ENCODE results near the gene NPIPB8.
"Not testable (repeated sequence)": the region's sequence is repeated elsewhere in the genome, so short reads cannot be mapped to it uniquely, and the experiment has no call there.

NPIPB8 gene

GRCh38 chr16:28637765-28638164 lies at the start of gene NPIPB8:
NPIPB8 (plus strand) TSS chr16:28638065; CDS start chr16:28638361, 296 bp downstream.
- H3K27ac ChIP-seq (ENCODE audit: low read depth, low read length); H2AFZ ChIP-seq (ENCODE audit: low read length, unreplicated experiment); H3K4me3 ChIP-seq (ENCODE audit: low read depth, low read length); H3K79me2 ChIP-seq (ENCODE audit: control insufficient read depth, insufficient read depth, low read length, unreplicated experiment); H3K27me3 ChIP-seq (ENCODE audit: insufficient read depth, low read length); H3K36me3 ChIP-seq (ENCODE audit: insufficient read depth, low read length): not testable (repeated sequence)
- H3K4me1 ChIP-seq (ENCODE audit: control insufficient read depth, insufficient read depth, low read length, unreplicated experiment): peaks cover 10% of the 10 kb centered on the region

DNA sequence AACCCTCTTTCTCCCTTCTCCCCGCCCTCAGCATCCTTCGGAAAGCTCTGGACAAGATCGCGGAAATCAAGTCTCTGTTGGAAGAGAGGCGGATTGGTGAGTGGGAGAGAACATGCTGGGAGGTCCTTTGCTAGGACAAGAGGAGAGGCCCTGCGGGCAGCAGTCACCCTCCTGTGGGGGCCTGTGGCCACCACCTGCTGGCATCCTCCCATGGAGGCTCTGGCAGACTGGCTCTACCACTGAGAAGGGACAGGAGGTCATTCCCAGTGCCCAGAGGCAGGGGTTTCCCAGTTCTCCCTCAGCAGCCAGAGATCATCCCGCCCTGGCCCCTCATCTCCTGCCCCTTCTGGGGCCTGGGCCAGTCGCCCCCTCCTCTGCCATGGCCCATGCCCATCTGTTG lies 48.8 kb upstream of the NPIPB8 start:
- Histone ChIP-seq H3K4me1 (ENCODE audit: control insufficient read depth, insufficient read depth, low read length, unreplicated experiment) (no peaks in the 10 kb centered on the region), H3K79me2 (ENCODE audit: control insufficient read depth, insufficient read depth, low read length, unreplicated experiment) (no peaks in the 10 kb centered on the region), H3K27ac (ENCODE audit: low read depth, low read length) (no peak overlapping the region), H2AFZ (ENCODE audit: low read length, unreplicated experiment) (no peak overlapping the region), H3K36me3 (ENCODE audit: insufficient read depth, low read length) (no peaks in the 10 kb centered on the region), H3K27me3 (ENCODE audit: insufficient read depth, low read length) (no peaks in the 10 kb centered on the region), H3K4me3 (ENCODE audit: low read depth, low read length) (no peak overlapping the region)

DNA sequence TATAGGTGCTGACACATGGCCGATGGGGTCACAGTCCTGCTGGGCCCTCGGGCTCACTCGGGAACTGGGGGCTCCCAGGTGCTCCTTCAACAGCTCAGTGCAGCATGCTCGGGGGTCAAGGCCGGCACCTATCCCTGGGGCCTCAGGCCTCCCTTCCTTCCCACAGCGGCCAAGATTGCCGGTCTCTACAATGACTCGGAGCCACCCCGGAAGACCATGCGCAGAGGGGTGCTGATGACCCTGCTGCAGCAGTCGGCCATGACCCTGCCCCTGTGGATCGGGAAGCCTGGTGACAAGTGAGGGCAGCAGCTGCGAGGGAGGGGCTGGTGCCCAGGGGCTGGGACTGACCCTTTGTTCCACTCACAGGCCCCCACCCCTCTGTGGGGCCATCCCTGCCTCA lies 47.9 kb upstream of the NPIPB8 start:
- Histone ChIP-seq H3K27me3 (ENCODE audit: insufficient read depth, low read length) (no peaks in the 10 kb centered on the region), H2AFZ (ENCODE audit: low read length, unreplicated experiment) (no peak overlapping the region), H3K36me3 (ENCODE audit: insufficient read depth, low read length) (no peaks in the 10 kb centered on the region)

GRCh38 chr16:28590384-28591340 lies 47.2 kb upstream of the NPIPB8 start:
- no peaks in the 10 kb centered on the region for H3K27me3 ChIP-seq (ENCODE audit: insufficient read depth, low read length)
- H3K4me1 ChIP-seq (ENCODE audit: control insufficient read depth, insufficient read depth, low read length, unreplicated experiment): no peaks in the 10 kb centered on the region
- no peak overlapping the region for H2AFZ ChIP-seq (ENCODE audit: low read length, unreplicated experiment)
- H3K36me3 ChIP-seq (ENCODE audit: insufficient read depth, low read length): no peaks in the 10 kb centered on the region
- no peaks in the 10 kb centered on the region for H3K79me2 ChIP-seq (ENCODE audit: control insufficient read depth, insufficient read depth, low read length, unreplicated experiment)
- H3K4me3 ChIP-seq (ENCODE audit: low read depth, low read length): no peak overlapping the region
- no peak overlapping the region for H3K27ac ChIP-seq (ENCODE audit: low read depth, low read length)

More for the DNA sequence above, 47.9 kb upstream of the NPIPB8 start:
- no peak overlapping the region for H3K27ac ChIP-seq (ENCODE audit: low read depth, low read length)
- no peaks in the 10 kb centered on the region for H3K4me1 ChIP-seq (ENCODE audit: control insufficient read depth, insufficient read depth, low read length, unreplicated experiment)
- H3K4me3 ChIP-seq (ENCODE audit: low read depth, low read length): no peak overlapping the region
- H3K79me2 ChIP-seq (ENCODE audit: control insufficient read depth, insufficient read depth, low read length, unreplicated experiment): no peaks in the 10 kb centered on the region

DNA sequence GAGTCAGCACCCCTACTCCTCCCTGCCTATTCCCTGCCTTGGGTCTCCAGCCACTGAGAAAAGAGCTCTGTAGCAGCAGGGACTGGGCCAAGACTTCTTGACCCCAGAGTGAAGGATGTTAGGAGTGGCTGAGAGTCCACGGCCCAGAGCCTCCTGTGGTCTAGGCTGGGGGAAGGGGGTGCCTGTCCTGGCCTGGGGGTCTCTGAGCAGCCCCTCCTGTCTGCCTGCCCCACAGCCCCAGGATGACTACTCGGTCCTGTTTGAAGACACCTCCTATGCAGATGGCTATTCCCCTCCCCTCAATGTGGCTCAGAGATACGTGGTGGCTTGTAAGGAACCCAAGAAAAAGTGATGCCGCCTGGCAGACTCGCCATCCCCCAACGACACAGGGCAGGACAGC lies 46.5 kb upstream of the NPIPB8 start:
- Histone ChIP-seq H3K79me2 (ENCODE audit: control insufficient read depth, insufficient read depth, low read length, unreplicated experiment) (no peaks in the 10 kb centered on the region), H3K27me3 (ENCODE audit: insufficient read depth, low read length) (no peaks in the 10 kb centered on the region), H3K4me3 (ENCODE audit: low read depth, low read length) (no peak overlapping the region), H3K36me3 (ENCODE audit: insufficient read depth, low read length) (no peaks in the 10 kb centered on the region), H3K4me1 (ENCODE audit: control insufficient read depth, insufficient read depth, low read length, unreplicated experiment) (no peaks in the 10 kb centered on the region), H2AFZ (ENCODE audit: low read length, unreplicated experiment) (no peak overlapping the region), H3K27ac (ENCODE audit: low read depth, low read length) (no peak overlapping the region)

- Histone ChIP-seq H3K4me1 (ENCODE audit: control insufficient read depth, insufficient read depth, low read length, unreplicated experiment) (peaks cover 4% of the 10 kb centered on the region), H3K27me3 (ENCODE audit: insufficient read depth, low read length) (no peaks in the 10 kb centered on the region), H3K27ac (ENCODE audit: low read depth, low read length) (no peak overlapping the region), H3K79me2 (ENCODE audit: control insufficient read depth, insufficient read depth, low read length, unreplicated experiment) (no peaks in the 10 kb centered on the region), H3K36me3 (ENCODE audit: insufficient read depth, low read length) (no peaks in the 10 kb centered on the region), H3K4me3 (ENCODE audit: low read depth, low read length) (no peak overlapping the region), H2AFZ (ENCODE audit: low read length, unreplicated experiment) (no peak overlapping the region)
These were observed 45.4 kb upstream of the NPIPB8 start for GRCh38 chr16:28592511-28592910.

GRCh38 chr16:28592979-28593553 lies 44.8 kb upstream of the NPIPB8 start:
- no peak overlapping the region for H2AFZ ChIP-seq (ENCODE audit: low read length, unreplicated experiment)
- H3K27me3 ChIP-seq (ENCODE audit: insufficient read depth, low read length): no peaks in the 10 kb centered on the region
- no peak overlapping the region for H3K27ac ChIP-seq (ENCODE audit: low read depth, low read length)
- H3K4me3 ChIP-seq (ENCODE audit: low read depth, low read length): no peak overlapping the region
- peaks cover 4% of the 10 kb centered on the region for H3K4me1 ChIP-seq (ENCODE audit: control insufficient read depth, insufficient read depth, low read length, unreplicated experiment)
- no peaks in the 10 kb centered on the region for H3K36me3 ChIP-seq (ENCODE audit: insufficient read depth, low read length)
- H3K79me2 ChIP-seq (ENCODE audit: control insufficient read depth, insufficient read depth, low read length, unreplicated experiment): no peaks in the 10 kb centered on the region

GRCh38 chr16:28595451-28595850 lies 42.4 kb upstream of the NPIPB8 start:
- H3K4me1 ChIP-seq (ENCODE audit: control insufficient read depth, insufficient read depth, low read length, unreplicated experiment); H3K27me3 ChIP-seq (ENCODE audit: insufficient read depth, low read length); H2AFZ ChIP-seq (ENCODE audit: low read length, unreplicated experiment); H3K27ac ChIP-seq (ENCODE audit: low read depth, low read length); H3K36me3 ChIP-seq (ENCODE audit: insufficient read depth, low read length); H3K4me3 ChIP-seq (ENCODE audit: low read depth, low read length); H3K79me2 ChIP-seq (ENCODE audit: control insufficient read depth, insufficient read depth, low read length, unreplicated experiment): not testable (repeated sequence)

- H2AFZ ChIP-seq (ENCODE audit: low read length, unreplicated experiment): no peak overlapping the region
- no peaks in the 10 kb centered on the region for H3K79me2 ChIP-seq (ENCODE audit: control insufficient read depth, insufficient read depth, low read length, unreplicated experiment)
- no peaks in the 10 kb centered on the region for H3K27me3 ChIP-seq (ENCODE audit: insufficient read depth, low read length)
- no peak overlapping the region for H3K4me3 ChIP-seq (ENCODE audit: low read depth, low read length)
- no peaks in the 10 kb centered on the region for H3K36me3 ChIP-seq (ENCODE audit: insufficient read depth, low read length)
- H3K27ac ChIP-seq (ENCODE audit: low read depth, low read length): no peak overlapping the region
- peaks cover 4% of the 10 kb centered on the region for H3K4me1 ChIP-seq (ENCODE audit: control insufficient read depth, insufficient read depth, low read length, unreplicated experiment)
These were observed 41.7 kb upstream of the NPIPB8 start for GRCh38 chr16:28596115-28596630.

DNA sequence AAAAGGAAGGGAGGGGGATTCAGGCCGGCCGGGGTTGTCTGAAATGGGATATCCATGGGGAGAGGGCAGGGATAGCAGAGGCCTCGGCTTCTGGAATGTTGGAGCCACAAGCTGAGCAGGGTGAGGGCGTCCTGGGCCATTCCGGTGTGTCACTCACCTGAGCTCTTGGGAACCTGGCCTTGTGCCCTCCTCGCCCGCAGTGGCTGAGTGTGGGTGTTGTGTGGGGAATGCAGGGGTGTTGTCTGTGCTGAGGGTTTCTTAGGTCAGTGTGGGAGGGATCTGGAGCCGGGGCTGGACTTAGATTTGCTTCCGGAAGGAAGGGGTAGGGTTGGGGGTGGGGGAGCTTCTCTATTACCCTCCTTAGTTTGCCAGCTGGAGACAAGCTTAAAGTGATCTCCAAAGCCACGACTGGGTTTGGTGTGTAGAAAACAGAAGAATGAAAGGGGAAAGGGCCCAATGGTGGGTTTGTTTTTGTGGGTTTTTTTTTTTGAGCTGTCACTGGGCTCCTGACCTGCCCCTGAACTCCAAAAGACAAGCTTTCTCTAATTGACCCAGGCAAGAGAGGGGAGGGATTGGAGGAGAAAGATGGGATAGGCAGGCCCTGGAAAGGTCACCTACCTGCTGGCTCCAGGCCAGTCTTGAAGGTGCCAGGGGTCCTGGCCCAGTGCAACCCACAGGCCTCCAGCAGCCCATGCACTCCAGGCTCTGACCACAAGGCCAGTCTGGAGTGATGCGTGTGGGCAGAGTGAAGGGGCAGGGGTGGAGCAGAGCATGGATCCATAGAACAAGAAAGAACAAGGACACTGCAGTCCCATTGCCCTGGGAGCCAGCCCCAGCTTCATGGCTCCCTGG lies 40.8 kb upstream of the NPIPB8 start, which contains the start of gene SULT1A2:
TSS of gene SULT1A2 (minus strand) at position 211 of the 852 bp plus-strand sequence. CDS start 1,120 bp downstream, outside the sequence.
- H3K4me3 ChIP-seq (ENCODE audit: low read depth, low read length): no peak within 1 kb of the TSS
- no peaks in the 10 kb centered on the region for H3K36me3 ChIP-seq (ENCODE audit: insufficient read depth, low read length)
- H3K27me3 ChIP-seq (ENCODE audit: insufficient read depth, low read length): no peaks in the 10 kb centered on the region
- H3K79me2 ChIP-seq (ENCODE audit: control insufficient read depth, insufficient read depth, low read length, unreplicated experiment): no peaks in the 10 kb centered on the region
- H2AFZ ChIP-seq (ENCODE audit: low read length, unreplicated experiment): peak within 1 kb of the TSS; percentile 14
- H3K4me1 ChIP-seq (ENCODE audit: control insufficient read depth, insufficient read depth, low read length, unreplicated experiment): peaks cover 4% of the 10 kb centered on the region
- H3K27ac ChIP-seq (ENCODE audit: low read depth, low read length): no peak within 1 kb of the TSS

Measured in ACC112 (cell line).